Activated naive CD4-positive, alpha-beta T cell treated with anti-CD3 and anti-CD28 coated beads, Interleukin-2, amount 50 U/mL, for 16 hours (primary cell): ENCODE measurements around the gene PKD2.

ENCODE experiments used
- DNase-seq: peaks from one replicate; pipeline ENCODE4 v3.0.0-alpha.2; 2020

Gene PKD2

DNA sequence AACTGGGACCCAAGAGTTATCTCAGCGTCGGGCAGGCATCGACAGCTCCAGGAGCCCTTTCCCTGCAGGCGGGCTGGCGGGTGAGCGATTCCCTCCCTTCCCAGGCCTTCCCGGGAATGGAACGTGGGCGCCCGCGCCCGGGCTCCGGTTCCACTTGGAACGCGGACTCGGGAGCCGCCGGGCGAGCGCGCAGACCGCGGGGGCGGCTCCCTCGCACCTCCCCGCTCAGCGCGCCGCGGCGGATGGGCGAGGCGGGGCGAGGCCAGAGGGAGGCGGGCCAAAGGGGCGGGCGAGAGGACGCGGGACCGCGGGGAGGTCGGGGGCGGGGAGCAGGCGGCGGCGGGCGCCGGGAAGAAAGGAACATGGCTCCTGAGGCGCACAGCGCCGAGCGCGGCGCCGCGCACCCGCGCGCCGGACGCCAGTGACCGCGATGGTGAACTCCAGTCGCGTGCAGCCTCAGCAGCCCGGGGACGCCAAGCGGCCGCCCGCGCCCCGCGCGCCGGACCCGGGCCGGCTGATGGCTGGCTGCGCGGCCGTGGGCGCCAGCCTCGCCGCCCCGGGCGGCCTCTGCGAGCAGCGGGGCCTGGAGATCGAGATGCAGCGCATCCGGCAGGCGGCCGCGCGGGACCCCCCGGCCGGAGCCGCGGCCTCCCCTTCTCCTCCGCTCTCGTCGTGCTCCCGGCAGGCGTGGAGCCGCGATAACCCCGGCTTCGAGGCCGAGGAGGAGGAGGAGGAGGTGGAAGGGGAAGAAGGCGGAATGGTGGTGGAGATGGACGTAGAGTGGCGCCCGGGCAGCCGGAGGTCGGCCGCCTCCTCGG is at the start of gene PKD2:
Gene PKD2 (plus strand): TSS at position 332 of the 818 bp plus-strand sequence. CDS start 99 bp downstream, at position 431.
- peak; percentile 73 for DNase-seq

GRCh38 chr4:87961993-87962392 is 45.4 kb upstream of the PKD2 start:
- no peak for DNase-seq

DNA sequence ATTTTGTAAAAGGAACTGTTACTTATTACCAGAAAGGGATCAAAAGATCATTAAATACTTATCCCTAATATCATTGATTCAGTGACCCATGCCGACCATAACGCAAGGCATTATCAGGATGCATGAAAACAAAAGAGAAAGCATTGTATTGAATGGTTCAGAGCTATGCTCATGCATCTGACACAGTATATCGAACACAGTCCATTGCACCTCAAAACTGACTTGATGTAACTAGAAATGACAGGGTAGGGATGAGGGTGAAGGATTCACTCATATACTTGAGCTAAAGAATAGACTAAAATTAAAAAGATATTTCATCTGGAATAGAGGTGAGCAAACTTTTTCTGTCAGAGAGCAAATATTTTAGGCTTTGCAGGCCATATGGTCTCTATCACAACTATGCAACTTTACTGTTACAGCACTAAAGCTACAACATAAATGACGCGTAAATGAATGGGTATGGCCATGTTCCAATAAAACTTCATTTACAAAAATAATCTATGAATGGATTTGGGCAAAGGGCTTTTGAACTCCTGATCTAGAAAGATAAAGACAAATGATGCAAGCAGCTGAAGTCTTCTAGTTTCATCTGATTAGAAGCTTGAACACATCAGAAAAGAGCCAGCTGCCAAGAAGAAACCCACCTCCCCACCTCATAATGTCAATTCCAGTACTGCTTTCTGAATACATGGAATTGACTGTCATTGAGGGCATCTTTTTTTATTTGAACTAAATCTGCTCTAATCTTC is 44.9 kb upstream of the PKD2 start:
- DNase-seq, result no peak

DNA sequence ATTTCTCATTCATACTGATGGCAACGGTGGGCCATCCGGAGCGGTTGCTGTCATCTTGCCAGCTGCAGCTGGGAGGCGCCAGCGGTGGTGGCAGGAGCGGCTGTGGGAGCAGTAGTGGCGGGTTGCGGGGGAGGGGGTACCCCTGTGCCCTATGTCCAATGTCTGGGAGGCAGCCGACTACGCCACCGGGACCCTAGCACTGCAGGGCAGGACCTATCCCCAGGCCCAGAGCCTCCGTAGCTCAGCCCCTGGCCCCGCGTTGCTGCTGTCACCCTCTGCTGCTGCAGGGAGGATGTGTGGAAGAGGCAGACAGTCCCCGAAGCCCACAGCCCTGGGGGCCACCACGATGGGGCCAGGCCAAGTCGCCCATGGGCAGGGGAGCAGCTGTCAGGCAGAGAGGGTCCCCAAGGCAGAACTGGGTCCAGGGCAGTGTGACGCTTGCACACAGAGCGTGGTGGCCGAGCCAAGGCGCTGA is 41.9 kb upstream of the PKD2 start:
- DNase-seq, result no peak

GRCh38 chr4:87966095-87966496 is 41.3 kb upstream of the PKD2 start:
- DNase-seq, result no peak

- no peak for DNase-seq
These were observed 40.2 kb upstream of the PKD2 start for GRCh38 chr4:87967193-87967592.

DNA sequence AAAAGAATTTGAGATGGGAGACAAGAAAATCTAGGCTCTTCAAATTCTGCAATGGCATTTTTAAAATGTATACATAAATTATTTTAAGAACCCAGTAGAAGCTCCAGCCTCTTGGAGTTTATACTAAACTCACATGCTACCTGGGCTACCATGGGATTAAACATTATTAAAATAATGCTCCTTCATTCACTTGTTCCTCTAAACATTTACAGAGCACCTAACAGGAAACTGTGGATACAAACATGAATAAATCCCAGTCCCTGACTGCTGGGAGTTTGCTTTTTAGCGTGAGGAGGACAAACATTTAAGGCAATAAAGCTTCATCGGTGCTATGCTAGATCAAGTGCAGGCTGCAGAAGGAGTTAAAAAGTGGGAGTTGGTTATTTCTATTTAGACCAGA is 37.3 kb upstream of the PKD2 start:
- no peak for DNase-seq

DNA sequence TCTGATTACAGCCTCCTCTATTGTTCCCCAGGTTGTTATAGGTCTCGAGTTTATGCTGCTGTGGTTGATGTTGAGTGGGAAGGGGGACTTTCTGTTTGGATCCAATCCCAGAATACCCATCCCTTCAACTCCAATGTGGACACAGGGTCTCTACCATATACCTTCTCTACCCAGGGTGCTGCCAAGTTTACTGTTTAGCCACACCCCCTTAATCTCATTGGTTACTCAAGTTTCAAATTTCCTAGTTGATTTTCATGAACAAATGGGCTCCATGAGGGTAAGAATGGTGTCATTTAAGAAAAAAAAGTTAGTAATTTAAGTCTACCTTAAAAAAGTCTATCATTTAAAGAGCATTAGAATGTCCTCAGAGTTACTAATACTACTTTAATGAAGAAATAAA is 35.6 kb upstream of the PKD2 start:
- no peak for DNase-seq

DNA sequence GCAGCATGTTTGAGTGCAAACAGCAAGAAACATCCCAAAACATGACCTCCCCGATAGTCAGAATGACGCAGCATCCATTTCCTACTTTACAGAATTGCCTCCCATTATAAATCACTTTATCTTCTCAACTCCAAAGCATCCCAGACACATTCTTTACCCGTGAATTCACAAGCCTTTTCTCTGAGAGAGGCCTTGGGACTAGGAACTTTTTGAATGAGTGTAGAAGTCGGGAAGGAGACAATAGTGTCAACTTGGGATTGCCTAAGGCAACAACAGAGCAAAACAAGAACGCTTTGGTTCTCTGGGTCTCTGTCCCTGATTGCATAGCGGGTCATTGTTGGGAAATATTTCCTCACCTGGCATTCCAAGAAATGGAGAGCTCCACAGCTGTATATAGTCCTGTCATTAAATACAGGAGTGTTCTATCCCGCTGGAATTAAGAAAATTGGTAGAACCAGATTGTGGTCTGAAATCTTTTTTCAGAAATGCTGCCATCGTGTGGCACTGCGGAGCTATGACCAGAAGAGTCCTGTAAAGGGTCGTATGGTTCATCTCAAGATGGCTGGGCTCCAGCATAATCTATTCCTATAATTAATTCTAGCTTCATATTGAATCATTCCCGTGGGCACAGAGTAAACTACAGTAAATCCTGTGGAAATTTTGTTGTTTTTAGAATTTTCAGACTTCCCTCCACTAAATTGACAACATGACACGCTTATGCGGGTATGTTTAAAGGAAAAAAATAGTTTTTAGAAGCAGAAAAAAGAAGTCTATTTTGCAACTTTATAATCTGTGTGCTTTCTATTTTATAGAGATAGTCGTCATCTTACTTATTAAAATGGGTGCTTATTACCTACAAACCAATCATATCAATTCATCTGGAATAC is 33.9 kb upstream of the PKD2 start:
- no peak for DNase-seq

DNA sequence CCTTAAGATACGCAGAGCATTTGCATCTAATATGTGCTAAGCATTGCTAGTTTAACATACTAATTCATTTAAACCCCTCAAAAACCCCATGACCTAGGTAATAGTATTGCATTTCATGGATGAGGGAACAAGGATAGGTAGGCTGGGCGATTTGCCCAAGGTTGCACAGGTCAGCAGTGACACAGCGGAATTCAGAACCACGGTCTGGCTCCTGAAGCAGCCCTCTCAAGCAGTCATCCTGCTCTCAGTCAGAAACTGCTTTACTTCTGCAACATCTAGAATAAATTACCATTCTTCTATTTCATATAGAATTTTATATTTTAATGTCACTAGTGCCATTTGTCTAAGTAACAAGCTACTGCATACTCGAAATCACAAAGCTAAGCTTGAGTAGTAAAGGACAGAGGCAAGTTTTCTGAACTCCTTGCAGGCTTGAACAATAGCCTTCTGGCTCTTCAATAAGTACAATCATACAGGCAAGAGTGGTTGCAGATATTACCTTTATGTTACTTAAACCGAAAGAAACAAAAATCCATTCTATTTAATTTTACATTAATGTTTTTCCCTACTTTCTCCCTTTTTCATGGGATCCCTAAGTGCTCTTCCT is 32.5 kb upstream of the PKD2 start:
- no peak for DNase-seq

- no peak for DNase-seq
These were observed 32.0 kb upstream of the PKD2 start, which contains the start of gene SPP1 for GRCh38 chr4:87975466-87975865. TSS of gene SPP1 (plus strand) at chr4:87975714. CDS start at chr4:87976896, 1,182 bp downstream.

- no peak for DNase-seq
These were observed 29.7 kb upstream of the PKD2 start for GRCh38 chr4:87977521-87978278.

DNA sequence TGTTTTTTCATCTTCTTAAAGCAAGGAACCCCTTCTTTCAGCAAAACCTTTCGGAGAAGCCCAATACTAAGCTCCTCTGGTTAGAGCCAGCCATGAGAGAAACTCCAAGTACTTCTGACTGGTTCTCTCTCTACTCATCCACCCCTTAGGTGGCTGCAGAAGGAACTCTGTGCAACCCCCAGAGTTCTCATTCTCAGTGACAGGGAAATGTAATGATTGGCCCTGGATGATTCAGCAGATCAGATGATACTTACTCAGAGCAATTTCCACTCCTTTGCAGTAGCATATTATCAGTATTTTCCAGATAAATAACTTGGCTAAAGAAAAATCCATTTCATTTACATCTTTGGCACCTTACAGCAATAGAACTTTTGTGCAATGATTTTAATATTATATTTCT is 28.8 kb upstream of the PKD2 start:
- DNase-seq, result no peak

DNA sequence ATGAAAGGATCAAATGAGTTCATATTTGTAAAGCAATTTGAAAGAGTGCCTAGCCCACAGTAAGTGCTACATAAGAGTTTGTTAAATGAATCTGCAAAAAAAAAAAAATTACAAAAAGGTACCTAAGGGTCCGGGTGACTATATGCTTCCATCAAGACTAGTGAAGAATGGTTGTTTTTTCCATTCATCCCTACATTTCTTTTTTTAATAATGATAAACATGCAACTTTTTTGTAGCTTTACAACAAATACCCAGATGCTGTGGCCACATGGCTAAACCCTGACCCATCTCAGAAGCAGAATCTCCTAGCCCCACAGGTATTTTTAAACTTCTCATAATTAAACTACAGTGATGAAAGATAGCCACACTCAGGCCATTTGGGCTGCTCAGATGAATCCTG is 27.6 kb upstream of the PKD2 start:
- no peak for DNase-seq

- DNase-seq, result no peak
These were observed 25.9 kb upstream of the PKD2 start for GRCh38 chr4:87981486-87981885.

DNA sequence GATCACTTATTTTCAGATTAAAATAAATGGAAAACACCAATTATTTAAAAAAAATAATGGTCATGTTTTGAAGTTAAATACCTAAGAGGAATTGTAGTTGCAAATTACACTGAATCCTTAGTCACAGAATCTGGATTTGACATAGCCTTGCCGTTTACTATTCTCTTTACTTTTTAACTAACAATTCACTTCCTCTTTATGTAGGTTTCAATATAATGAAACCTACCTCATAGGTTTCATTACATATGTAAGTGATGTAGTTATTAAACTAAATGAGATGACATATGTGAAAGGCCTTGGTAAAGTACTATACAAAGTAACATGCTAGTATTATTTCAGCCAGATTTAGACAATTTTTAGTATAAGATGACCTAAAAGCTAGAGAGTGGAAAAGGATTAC is 25.4 kb upstream of the PKD2 start:
- no peak for DNase-seq

- no peak for DNase-seq
These were observed 24.9 kb upstream of the PKD2 start for GRCh38 chr4:87982446-87983010.

DNA sequence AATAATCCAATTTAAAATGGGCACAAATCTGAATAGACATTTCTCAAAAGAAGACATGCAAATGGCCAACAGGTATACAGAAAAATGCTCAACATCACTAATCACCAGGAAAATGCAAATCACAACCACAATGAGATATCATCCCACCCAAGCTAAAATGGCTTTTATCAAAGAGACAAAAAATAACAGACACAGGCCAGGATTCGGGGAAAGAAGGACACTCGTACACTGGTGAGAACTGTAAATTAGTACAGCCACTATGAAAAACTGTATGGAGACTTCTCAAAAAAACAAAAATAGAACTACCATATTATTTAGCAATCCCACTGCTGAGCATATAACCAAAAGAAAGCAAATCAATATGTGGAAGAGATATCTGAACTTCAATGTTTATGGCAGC is 23.4 kb upstream of the PKD2 start:
- no peak for DNase-seq

DNA sequence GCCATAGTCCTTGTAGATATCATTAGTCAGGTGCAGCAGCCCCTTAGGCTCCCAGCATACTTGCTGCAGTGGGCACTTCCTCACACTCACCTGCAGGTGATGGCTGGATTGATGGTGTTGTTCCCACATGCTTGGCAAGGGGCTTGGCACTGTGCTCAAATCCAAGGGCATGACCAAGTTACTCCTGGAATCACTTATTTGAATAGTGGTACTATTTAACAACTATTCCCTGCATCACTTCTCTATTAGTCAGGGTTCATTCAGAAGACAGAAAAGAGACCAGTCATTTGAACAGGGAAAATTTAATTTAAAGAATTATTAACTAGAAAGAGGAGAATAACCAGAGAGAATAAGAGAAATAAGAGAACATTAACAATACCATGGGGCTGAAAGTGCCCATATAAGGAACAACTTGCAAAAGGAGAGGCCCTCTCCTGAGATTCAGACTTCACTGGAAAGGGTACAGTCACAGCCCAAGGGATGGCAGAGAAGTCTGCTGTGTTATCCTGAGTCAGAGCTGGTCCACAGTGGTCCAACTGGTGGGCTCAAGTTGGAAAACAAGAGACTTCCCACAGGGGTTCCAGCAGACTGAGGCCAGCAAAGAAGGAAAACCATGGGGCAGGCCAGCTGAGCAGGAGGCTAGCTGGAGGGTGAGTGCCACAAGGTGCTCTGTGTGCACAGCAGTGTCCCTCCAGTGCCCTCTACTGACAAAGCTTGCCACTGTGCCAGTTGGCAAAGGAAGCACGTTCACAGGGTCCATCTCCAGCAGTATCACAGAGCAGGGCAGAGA is 22.1 kb upstream of the PKD2 start:
- no peak for DNase-seq

DNA sequence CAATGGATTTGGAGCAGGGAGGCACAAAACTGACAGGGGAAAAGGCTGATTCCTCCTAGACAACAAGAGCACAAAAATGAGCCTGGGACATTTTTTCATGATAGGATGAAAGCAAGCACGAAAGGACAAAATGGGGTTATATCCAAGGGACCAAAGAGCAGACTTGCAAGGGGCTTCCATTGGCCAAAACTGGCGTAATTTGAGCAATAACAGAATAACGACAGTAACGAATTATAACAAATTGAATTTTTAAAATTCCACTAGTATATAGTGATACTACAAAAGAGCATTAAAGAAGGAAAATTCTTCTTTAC is 21.6 kb upstream of the PKD2 start:
- no peak for DNase-seq

DNA sequence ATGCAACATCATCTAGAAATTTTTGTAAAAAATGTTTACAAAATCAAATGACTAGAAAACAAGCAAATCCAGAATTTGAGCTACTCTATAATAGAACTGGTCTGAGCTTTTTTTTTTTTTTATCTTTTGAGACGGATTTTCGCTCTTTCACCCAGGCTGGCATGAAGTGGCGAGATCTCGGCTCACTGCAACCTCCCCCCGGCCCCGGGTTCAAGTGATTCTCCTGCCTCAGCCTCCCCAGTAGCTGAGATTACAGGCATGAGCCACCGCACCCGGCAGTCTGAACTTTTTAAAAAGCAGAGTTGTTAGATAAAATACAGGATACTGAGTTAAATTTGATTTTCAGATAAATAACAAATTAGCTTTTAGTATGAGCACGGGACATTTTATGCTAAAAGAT is 20.9 kb upstream of the PKD2 start:
- no peak for DNase-seq
